Spinal cord (tissue), 10 donors: ENCODE results near the gene ELMOD3. TPM values are rescaled to one million over a fixed set of nuclear protein-coding genes. Genes with fewer than 3 reads are reported as not detected.
"Not testable (repeated sequence)": the region's sequence is repeated elsewhere in the genome, so short reads cannot be mapped to it uniquely, and the experiment has no call there.

ENCODE experiments used
- DNase-seq, 6 donors: peaks; one replicate each; pipeline versions ENCODE4 v3.0.0 to v3.0.0-alpha.2; 2013 to 2015; ENCODE audit warnings: low spot score in 6 of 6, low read depth in 4 of 6
- H3K27ac ChIP-seq: one replicate; pipeline ENCODE4 v1.5.1; 2013; ENCODE audit warnings: low read depth, low read length, control low read depth
- H3K27me3 ChIP-seq: one replicate; pipeline ENCODE4 v1.6.1; 2013; ENCODE audit warnings: low read length; ENCODE audit not compliant: control insufficient read depth, insufficient read depth
- H3K36me3 ChIP-seq: one replicate; pipeline ENCODE4 v1.6.1; 2013; ENCODE audit warnings: low read length; ENCODE audit not compliant: control insufficient read depth, insufficient read depth
- H3K4me1 ChIP-seq: one replicate; pipeline ENCODE4 v1.6.1; 2013; ENCODE audit warnings: low read length; ENCODE audit not compliant: control insufficient read depth, insufficient read depth
- H3K4me3 ChIP-seq: one replicate; pipeline ENCODE4 v1.5.1; 2013; ENCODE audit warnings: low read depth, low read length, control low read depth
- H3K9me3 ChIP-seq: one replicate; pipeline ENCODE4 v1.6.1; 2013; ENCODE audit warnings: low read length; ENCODE audit not compliant: control insufficient read depth, insufficient read depth
- WGBS: methylation state at CpG from one replicate; pipeline ENCODE4 v1.1.5; 2013; ENCODE audit warnings: missing lambda C conversion rate; ENCODE audit not compliant: insufficient coverage; 5-methylcytosine and 5-hydroxymethylcytosine counted together
- polyA plus RNA-seq, 2 donors: library from polyadenylated mRNA; unstranded; fragments of 120-200 nt; gene quantifications; one replicate each; pipeline ENCODE4 v1.2.1, GENCODE V29; 2013; ENCODE audit not compliant: insufficient read length in 2 of 2
- total RNA-seq, 2 donors: library from RNA; depleted of rRNA in 1 of 2; stranded (reverse); fragments of 120-200 nt in 1 of 2; fragments of >200 nt in 1 of 2; gene quantifications; one replicate each; pipeline versions ENCODE4 v1.2.3 to v1.2.4, GENCODE V29; 2013 to 2014
- donor health status: healthy.

Gene ELMOD3
- total and polyA plus RNA-seq, 4 donors, result 17.4 to 35.7 (median 24.5) TPM

- H3K36me3 ChIP-seq, result peaks cover 18% of the 10 kb centered on the region
- H3K9me3 ChIP-seq, result no peaks in the 10 kb centered on the region
- peak within 1 kb of the TSS; percentile 97 for H3K27ac ChIP-seq
- under 1% methylated on average over 55 of the region's 57 CpGs for WGBS
- peaks cover 22% of the 10 kb centered on the region for H3K4me1 ChIP-seq
- DNase-seq, result peak; percentile 85 to 98 (median 90)
- H3K4me3 ChIP-seq, result peak within 1 kb of the TSS; percentile 91
- H3K27me3 ChIP-seq, result no peaks in the 10 kb centered on the region
These were observed 26.5 kb upstream of the ELMOD3 start, which contains the start of gene TGOLN2 for GRCh38 chr2:85327822-85328617. TGOLN2 (minus strand) TSS chr2:85327989; CDS start chr2:85327962, 27 bp downstream.

- peaks cover 22% of the 10 kb centered on the region for H3K4me1 ChIP-seq
- no peak overlapping the region for H3K4me3 ChIP-seq
- H3K27me3 ChIP-seq, result no peaks in the 10 kb centered on the region
- H3K27ac ChIP-seq, result no peak overlapping the region
- peaks cover 7% of the 10 kb centered on the region for H3K36me3 ChIP-seq
- no peaks in the 10 kb centered on the region for H3K9me3 ChIP-seq
- no peak for DNase-seq
These were observed 25.4 kb upstream of the ELMOD3 start for GRCh38 chr2:85329181-85329651.

- DNase-seq, H3K27me3 ChIP-seq, H3K36me3 ChIP-seq, H3K9me3 ChIP-seq, H3K27ac ChIP-seq, H3K4me3 ChIP-seq: not testable (repeated sequence)
- peaks cover 20% of the 10 kb centered on the region for H3K4me1 ChIP-seq
- WGBS, result no CpG with 5 or more reads among the region's 3 CpGs
These were observed 24.9 kb upstream of the ELMOD3 start for GRCh38 chr2:85329701-85330100.

- no peak overlapping the region for H3K27ac ChIP-seq
- no peaks in the 10 kb centered on the region for H3K9me3 ChIP-seq
- peaks cover 2% of the 10 kb centered on the region for H3K36me3 ChIP-seq
- H3K27me3 ChIP-seq, result no peaks in the 10 kb centered on the region
- peaks cover 13% of the 10 kb centered on the region for H3K4me1 ChIP-seq
- no peak overlapping the region for H3K4me3 ChIP-seq
- 92% methylated on average over 4 of the region's 13 CpGs for WGBS
- peak in 1 of 6 donors; percentile 58 for DNase-seq
These were observed 23.5 kb upstream of the ELMOD3 start for GRCh38 chr2:85330839-85331636.

- not testable (repeated sequence) for H3K27ac ChIP-seq
- 100% methylated on average over 2 of the region's 4 CpGs for WGBS
These were observed 20.7 kb upstream of the ELMOD3 start for GRCh38 chr2:85333877-85334276.

GRCh38 chr2:85334928-85335327, 19.6 kb upstream of the ELMOD3 start:
- no peak overlapping the region for H3K4me3 ChIP-seq
- DNase-seq, result no peak
- no peaks in the 10 kb centered on the region for H3K9me3 ChIP-seq
- WGBS, result 45% methylated on average over 2 of the region's 2 CpGs
- H3K36me3 ChIP-seq, result no peaks in the 10 kb centered on the region
- H3K27ac ChIP-seq, result no peak overlapping the region
- H3K4me1 ChIP-seq, result no peaks in the 10 kb centered on the region
- no peaks in the 10 kb centered on the region for H3K27me3 ChIP-seq

More at GRCh38 chr2:85333877-85334276, 20.7 kb upstream of the ELMOD3 start:
- H3K4me1 ChIP-seq, H3K9me3 ChIP-seq, H3K36me3 ChIP-seq, H3K27me3 ChIP-seq, H3K4me3 ChIP-seq, DNase-seq: not testable (repeated sequence)

- Histone ChIP-seq H3K4me3 (no peak overlapping the region), H3K36me3 (peaks cover 27% of the 10 kb centered on the region), H3K4me1 (no peaks in the 10 kb centered on the region), H3K27me3 (no peaks in the 10 kb centered on the region), H3K9me3 (no peaks in the 10 kb centered on the region), H3K27ac (no peak overlapping the region)
- WGBS, result 32% methylated on average over 9 of the region's 13 CpGs
- DNase-seq, result peak in 1 of 6 donors; percentile 35
These were observed 14.3 kb upstream of the ELMOD3 start for GRCh38 chr2:85340034-85340892.

- Histone ChIP-seq H3K27ac (no peak overlapping the region), H3K9me3 (no peaks in the 10 kb centered on the region), H3K36me3 (peaks cover 35% of the 10 kb centered on the region), H3K4me3 (no peak overlapping the region), H3K4me1 (no peaks in the 10 kb centered on the region), H3K27me3 (no peaks in the 10 kb centered on the region)
- WGBS, result 94% methylated on average over 23 of the region's 30 CpGs
- DNase-seq, result no peak
These were observed 13.1 kb upstream of the ELMOD3 start for GRCh38 chr2:85341269-85342029.
